Stomach (tissue), 9 donors: ENCODE results near the gene DEK. TPM values are rescaled to one million over a fixed set of nuclear protein-coding genes. Genes with fewer than 3 reads are reported as not detected.
A peak's percentile ranks its signal among the peaks of the same experiment; 100 is the strongest.

Experiments
- DNase-seq, 2 donors: peaks; one replicate each; pipeline versions ENCODE4 v3.0.0 to v3.0.0-alpha.2; 2013 to 2019
- H3K27ac ChIP-seq, 5 donors: fragments of 200-600 bp in 4 of 5; sonication (generic) in 4 of 5; one replicate each; pipeline ENCODE4 v1.5.1; 2013 to 2019; ENCODE audit warnings: mild to moderate bottlenecking in 1 of 5, moderate library complexity in 1 of 5
- H3K27me3 ChIP-seq, 3 donors: fragments of 200-600 bp; sonication (generic); one replicate each; pipeline ENCODE4 v1.5.1; 2017 to 2019; ENCODE audit warnings: mixed run types in 1 of 3
- H3K36me3 ChIP-seq, 4 donors: fragments of 200-600 bp; sonication (generic); 1 replicate in 3 of 4; 2 replicates in 1 of 4; pipeline ENCODE4 v1.5.1; 2016 to 2019
- H3K4me1 ChIP-seq, 4 donors: fragments of 200-600 bp; sonication (generic); one replicate each; pipeline ENCODE4 v1.5.1; 2016 to 2019
- H3K4me3 ChIP-seq, 4 donors: fragments of 200-600 bp; sonication (generic) in 3 of 4; one replicate each; pipeline ENCODE4 v1.5.1; 2016 to 2019; ENCODE audit warnings: mild to moderate bottlenecking in 1 of 4
- H3K9me3 ChIP-seq, 4 donors: fragments of 200-600 bp; sonication (generic); one replicate each; pipeline ENCODE4 v1.5.1; 2016 to 2019
- CTCF ChIP-seq, 7 experiments: fragments of 450-650 bp in 4 of 7; fragments of 200-600 bp in 3 of 7; sonication (generic) in 3 of 7; IDR thresholded peaks; one replicate each; pipeline ENCODE4 v1.5.1; 2016 to 2019; ENCODE audit warnings: antibody characterized with exemption in 7 of 7, control low read depth in 2 of 7, mild to moderate bottlenecking in 1 of 7
- EP300 ChIP-seq: sonication (generic); formaldehyde crosslinking; IDR thresholded peaks from one replicate; pipeline ENCODE4 v1.6.1; 2017; ENCODE audit warnings: antibody characterized with exemption
- POLR2A ChIP-seq, 4 donors: fragments of 450-650 bp; IDR thresholded peaks; one replicate each; pipeline ENCODE4 v1.6.1; 2016; ENCODE audit warnings: antibody characterized with exemption in 4 of 4, control low read depth in 2 of 4, mild to moderate bottlenecking in 1 of 4, moderate library complexity in 1 of 4
- POLR2AphosphoS5 ChIP-seq, 3 donors: sonication (generic); formaldehyde crosslinking; IDR thresholded peaks; one replicate each; pipeline ENCODE4 v1.6.1; 2016; ENCODE audit warnings: antibody characterized with exemption in 3 of 3
- WGBS, 5 donors: extraction: QIAGEN DNeasy Blood & Tissue Kit in 3 of 5; methylation state at CpG; one replicate each; pipeline versions ENCODE4 v1.1.5 to v1.1.7; 2013 to 2018; 5-methylcytosine and 5-hydroxymethylcytosine counted together
- intact Hi-C: fragments of 100-400 bp; cut with DNase I; formaldehyde crosslinking; loops from one replicate; pipeline ENCODE4 v1.15.1; 2023; ENCODE audit warnings: low total_unique reads
- polyA plus RNA-seq, 3 donors: library from polyadenylated mRNA; stranded (reverse); fragments of 200-250 nt; gene quantifications; one replicate each; pipeline ENCODE4 v1.2.3, GENCODE V29; 2013
- total RNA-seq, 5 donors: library from RNA; depleted of rRNA; stranded (reverse); fragments of >200 nt; gene quantifications; one replicate each; pipeline versions ENCODE4 v1.1.0 to v1.2.3, GENCODE V29; 2014 to 2016
- donor health status: healthy with polysubstance abuse.
- donor health status: Bipolar disorder and iron deficiency.
- donor health status: healthy.

Gene DEK
- total and polyA plus RNA-seq, 8 donors = 35.4 to 189 (median 112) TPM

GRCh38 chr6:18308070-18308735, 43.9 kb upstream of the DEK start:
- Histone ChIP-seq H3K36me3 (no peaks in the 10 kb centered on the region), H3K9me3 (no peaks in the 10 kb centered on the region), H3K27ac (no peak overlapping the region), H3K4me3 (no peak overlapping the region), H3K4me1 (no peaks in the 10 kb centered on the region), H3K27me3 (peaks cover 0 to 7% (median 0%) of the 10 kb centered on the region in 3 donors)
- WGBS, 5 donors = 69 to 81% (median 80%) methylated on average over 4 of the region's 4 CpGs
- no peak for DNase-seq
- intact Hi-C loops = no loop called here
- no peak for TF ChIP-seq CTCF (IDR thresholded peaks at IDR 0.05)
- TF ChIP-seq EP300 = no peak
- TF ChIP-seq POLR2A (IDR thresholded peaks at IDR 0.05) = no peak
- TF ChIP-seq POLR2AphosphoS5 (IDR thresholded peaks at IDR 0.05) = no peak

- no peak for DNase-seq
- H3K27me3 ChIP-seq = peaks cover 0 to 7% (median 0%) of the 10 kb centered on the region in 3 donors
- H3K9me3 ChIP-seq = no peaks in the 10 kb centered on the region
- intact Hi-C loops = no loop called here
- no peak overlapping the region for H3K4me3 ChIP-seq
- WGBS, 5 donors = 89 to 98% (median 93%) methylated on average over 2 of the region's 2 CpGs
- H3K36me3 ChIP-seq = no peaks in the 10 kb centered on the region
- H3K4me1 ChIP-seq = no peaks in the 10 kb centered on the region
- TF ChIP-seq POLR2AphosphoS5 (IDR thresholded peaks at IDR 0.05) (no peak), EP300 (no peak), CTCF (IDR thresholded peaks at IDR 0.05) (no peak), POLR2A (IDR thresholded peaks at IDR 0.05) (no peak)
- no peak overlapping the region for H3K27ac ChIP-seq
Observed at GRCh38 chr6:18306977-18307376, 42.6 kb upstream of the DEK start.

- H3K27me3 ChIP-seq = no peaks in the 10 kb centered on the region
- no peaks in the 10 kb centered on the region for H3K9me3 ChIP-seq
- H3K4me1 ChIP-seq = no peaks in the 10 kb centered on the region
- no peak for TF ChIP-seq EP300
- no peak for TF ChIP-seq POLR2A (IDR thresholded peaks at IDR 0.05)
- TF ChIP-seq POLR2AphosphoS5 (IDR thresholded peaks at IDR 0.05) = no peak
- no peak for TF ChIP-seq CTCF (IDR thresholded peaks at IDR 0.05)
- no peak for DNase-seq
- H3K4me3 ChIP-seq = no peak overlapping the region
- intact Hi-C loops = no loop called here
- no peak overlapping the region for H3K27ac ChIP-seq
- no peaks in the 10 kb centered on the region for H3K36me3 ChIP-seq
- WGBS, 5 donors = 77 to 81% (median 78%) methylated on average over 8 of the region's 8 CpGs
Observed at GRCh38 chr6:18302561-18303439, 38.5 kb upstream of the DEK start.

GRCh38 chr6:18293076-18293904, 29.0 kb upstream of the DEK start:
- no peaks in the 10 kb centered on the region for H3K4me1 ChIP-seq
- intact Hi-C loops = no loop called here
- TF ChIP-seq CTCF (IDR thresholded peaks at IDR 0.05) (no peak), POLR2A (IDR thresholded peaks at IDR 0.05) (no peak), POLR2AphosphoS5 (IDR thresholded peaks at IDR 0.05) (no peak), EP300 (no peak)
- H3K36me3 ChIP-seq = no peaks in the 10 kb centered on the region
- WGBS, 5 donors = 57 to 63% (median 59%) methylated on average over 6 of the region's 6 CpGs
- H3K4me3 ChIP-seq = no peak overlapping the region
- no peaks in the 10 kb centered on the region for H3K9me3 ChIP-seq
- peaks cover 0 to 3% (median 0%) of the 10 kb centered on the region in 3 donors for H3K27me3 ChIP-seq
- H3K27ac ChIP-seq = no peak overlapping the region
- peak in 1 of 2 donors; percentile 17 for DNase-seq
